Left renal pelvis (tissue), 4 donors: ENCODE measurements around the gene TSHZ2. TPM values are rescaled to one million over a fixed set of nuclear protein-coding genes. Genes with fewer than 3 reads are reported as not detected.
A peak's percentile ranks its signal among the peaks of the same experiment; 100 is the strongest.

Experiments used
- DNase-seq, 4 donors: peaks; one replicate each; pipeline ENCODE4 v3.0.0-alpha.2; 2013; ENCODE audit warnings: low read depth in 4 of 4, low spot score in 3 of 4
- polyA plus RNA-seq, 4 donors: library from polyadenylated mRNA; unstranded; fragments of 120-200 nt; gene quantifications; one replicate each; pipeline ENCODE4 v1.2.1, GENCODE V29; 2013; ENCODE audit not compliant: insufficient read length in 4 of 4

TSHZ2 gene, protein sequence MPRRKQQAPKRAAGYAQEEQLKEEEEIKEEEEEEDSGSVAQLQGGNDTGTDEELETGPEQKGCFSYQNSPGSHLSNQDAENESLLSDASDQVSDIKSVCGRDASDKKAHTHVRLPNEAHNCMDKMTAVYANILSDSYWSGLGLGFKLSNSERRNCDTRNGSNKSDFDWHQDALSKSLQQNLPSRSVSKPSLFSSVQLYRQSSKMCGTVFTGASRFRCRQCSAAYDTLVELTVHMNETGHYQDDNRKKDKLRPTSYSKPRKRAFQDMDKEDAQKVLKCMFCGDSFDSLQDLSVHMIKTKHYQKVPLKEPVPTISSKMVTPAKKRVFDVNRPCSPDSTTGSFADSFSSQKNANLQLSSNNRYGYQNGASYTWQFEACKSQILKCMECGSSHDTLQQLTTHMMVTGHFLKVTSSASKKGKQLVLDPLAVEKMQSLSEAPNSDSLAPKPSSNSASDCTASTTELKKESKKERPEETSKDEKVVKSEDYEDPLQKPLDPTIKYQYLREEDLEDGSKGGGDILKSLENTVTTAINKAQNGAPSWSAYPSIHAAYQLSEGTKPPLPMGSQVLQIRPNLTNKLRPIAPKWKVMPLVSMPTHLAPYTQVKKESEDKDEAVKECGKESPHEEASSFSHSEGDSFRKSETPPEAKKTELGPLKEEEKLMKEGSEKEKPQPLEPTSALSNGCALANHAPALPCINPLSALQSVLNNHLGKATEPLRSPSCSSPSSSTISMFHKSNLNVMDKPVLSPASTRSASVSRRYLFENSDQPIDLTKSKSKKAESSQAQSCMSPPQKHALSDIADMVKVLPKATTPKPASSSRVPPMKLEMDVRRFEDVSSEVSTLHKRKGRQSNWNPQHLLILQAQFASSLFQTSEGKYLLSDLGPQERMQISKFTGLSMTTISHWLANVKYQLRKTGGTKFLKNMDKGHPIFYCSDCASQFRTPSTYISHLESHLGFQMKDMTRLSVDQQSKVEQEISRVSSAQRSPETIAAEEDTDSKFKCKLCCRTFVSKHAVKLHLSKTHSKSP (N-terminal part only)
- 10 to 100 TPM; 11.8 to 23.4 (median 14.1) TPM for polyA plus RNA-seq

DNA sequence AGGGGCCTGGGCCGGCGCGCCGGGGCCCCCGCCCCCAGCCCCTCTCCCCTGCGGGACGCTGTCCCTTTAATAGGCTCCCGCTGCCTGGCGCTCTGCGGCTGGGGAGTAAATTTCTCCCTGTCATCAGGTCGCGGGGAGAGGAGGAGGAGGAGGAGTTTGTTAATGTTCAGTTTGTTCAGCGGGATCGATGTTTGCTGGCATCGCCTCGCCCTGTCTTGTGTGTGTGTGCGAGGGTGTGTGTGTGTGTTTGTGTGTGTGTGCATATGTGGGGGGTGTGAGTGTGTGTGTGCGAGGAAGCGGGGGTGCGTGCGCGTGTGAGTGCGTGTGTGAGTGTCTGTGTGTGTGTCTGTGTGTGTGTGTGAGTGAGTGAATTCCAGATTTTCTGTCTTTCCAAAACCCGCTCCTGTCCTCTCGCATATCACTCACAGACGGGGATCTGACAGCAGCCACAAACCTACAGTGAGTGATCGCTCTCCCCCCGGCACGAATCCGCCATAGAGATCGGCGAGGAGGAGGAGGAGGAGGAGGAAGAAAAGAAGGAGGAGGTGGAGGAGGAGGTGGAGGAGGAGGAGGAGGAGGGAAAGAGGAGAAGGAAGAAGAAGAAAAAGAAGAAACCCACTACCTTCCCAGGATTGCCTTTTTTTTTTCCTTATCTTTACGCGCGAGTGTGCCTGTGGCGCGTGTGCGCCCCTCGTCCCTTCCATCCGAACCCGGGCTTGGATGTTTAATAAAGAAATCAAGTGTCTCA lies at the start of gene TSHZ2:
Gene TSHZ2, plus strand, starts transcription at position 169 of the 748 bp plus-strand sequence. CDS start 936 bp downstream, outside the sequence.
- peak in 2 of 4 donors; percentile 55 to 80 for DNase-seq

DNA sequence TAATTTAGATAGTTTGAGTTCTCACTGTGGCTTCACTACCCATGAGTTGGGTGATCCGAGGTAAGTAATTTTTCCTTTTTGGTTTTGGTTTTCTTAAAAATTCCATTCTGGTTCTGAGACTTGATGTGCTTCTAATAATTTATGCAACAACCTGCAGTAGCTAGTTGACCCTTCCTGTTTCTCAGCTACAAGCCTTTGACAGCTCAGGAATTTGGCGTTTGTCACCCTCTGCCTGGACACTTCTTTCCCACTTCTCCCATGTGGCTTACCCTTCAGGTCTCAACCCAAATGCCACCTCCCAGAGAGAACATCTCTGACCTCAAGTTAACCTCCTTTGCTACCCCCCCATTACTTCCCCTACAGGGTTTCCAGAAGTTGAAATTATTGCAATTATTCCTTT lies 49.7 kb upstream of the TSHZ2 start:
- no peak for DNase-seq

DNA sequence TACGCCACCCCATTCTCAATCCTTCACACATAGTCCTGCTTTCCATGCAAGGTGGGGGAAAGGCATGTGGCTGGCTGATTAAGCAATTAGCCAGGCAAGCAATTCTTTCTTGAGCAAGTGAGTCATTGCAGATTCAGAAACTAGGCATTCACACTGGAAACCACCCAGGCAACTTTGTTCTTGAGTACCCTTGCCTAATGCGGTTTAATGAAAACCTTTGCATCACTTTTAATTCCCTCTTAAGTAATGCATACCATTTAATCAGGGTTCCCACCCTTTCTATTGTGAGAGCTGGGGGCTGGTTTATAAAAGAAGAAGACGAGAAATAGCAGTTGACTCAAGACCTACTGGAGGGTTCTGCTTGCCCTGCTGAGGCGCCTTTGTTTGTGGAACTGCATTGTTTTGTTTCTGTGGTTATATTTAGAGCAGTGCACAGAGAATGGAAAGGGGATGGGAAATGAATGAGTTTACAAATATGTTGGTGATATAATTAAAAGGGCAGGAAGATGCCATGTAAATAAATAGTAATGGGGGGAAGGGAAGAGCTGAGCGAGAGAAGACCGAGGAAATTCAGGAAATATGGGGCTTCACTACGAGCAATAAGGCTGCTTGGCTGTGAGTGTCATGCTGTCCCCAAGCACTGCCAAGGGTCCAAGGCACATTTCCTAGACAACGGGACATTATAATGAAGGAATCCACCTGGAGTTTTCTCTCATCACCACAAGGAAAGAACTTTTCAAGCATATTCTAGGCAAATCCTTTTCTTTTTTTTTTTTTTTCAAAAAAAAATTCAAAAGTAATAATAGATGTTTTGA lies 48.8 kb upstream of the TSHZ2 start:
- DNase-seq: no peak

DNA sequence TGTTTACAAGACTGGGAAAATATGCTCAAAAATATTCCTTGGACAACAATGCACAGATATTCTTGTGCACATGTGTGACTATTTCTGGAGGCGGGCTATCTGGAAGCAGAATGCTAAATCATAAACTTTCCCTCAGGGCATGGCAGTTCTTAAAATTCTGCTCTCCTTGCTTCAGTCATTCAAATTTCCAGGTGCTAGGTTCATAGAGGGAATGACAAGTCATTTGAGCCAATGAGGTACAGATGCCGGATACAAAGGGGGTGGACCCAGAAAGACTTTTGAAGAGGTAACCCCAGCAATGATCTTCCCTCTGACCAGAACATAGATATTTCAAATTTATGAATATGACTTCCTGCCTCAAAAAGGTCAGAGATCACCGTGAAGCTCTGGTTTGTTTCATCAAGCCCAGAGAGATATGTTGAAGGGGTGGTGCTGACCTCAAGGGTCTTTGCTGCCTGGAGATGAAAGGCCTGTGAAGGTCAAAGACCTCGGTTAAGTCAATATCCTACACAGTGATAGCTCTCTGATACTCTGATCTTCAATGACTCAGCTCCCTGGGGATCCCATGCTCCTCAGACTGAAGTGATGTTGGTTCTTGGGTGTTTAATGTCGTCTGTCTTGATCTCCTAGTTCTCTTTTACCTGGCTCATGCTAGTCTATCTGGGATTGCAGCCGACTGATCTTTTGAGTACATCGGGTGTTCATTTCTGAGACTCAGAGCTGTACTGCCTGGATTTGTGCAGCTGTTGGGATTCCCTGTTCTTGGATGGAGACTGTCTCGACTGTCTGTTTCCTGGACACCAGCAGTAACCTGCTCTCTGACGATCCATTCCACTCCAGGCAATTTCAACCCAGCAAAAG lies 47.5 kb upstream of the TSHZ2 start:
- DNase-seq: no peak

DNA sequence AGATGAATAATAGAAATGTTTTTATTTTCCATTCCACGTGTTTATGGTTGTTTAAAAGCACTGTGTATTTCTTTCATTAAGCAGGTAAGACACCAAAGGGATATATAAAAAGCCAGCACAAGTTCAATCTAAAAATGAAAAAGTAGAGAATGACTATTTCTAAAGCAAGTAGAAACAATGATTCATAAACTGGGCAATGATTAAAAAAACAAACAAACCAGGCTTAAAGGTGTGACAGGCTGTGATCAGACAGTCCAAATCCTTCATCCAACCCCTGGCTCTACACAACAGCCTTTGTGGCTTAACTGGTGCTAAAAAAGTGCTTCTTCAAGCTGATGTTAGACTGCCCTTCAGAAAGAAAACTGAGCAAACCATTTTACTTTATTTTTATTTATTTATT lies 45.7 kb upstream of the TSHZ2 start:
- no peak for DNase-seq

DNA sequence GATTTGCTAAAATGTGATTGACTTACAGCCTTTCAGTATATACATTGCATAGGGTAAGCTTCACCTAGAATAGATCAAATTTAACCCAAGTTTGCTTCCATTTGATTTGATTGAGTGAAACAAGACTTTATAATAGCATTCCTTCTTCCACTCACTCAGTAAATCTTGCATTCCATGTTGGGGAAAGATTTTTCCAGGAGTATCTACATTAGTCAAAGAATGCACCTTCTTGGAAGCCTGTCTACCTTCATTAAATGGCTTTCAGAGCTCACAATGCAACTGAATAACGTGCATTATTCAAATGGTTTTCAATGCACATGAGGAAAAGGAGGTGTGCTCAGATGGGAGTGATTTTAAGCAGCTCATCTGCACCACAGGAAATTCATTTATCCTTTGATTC lies 38.3 kb upstream of the TSHZ2 start:
- no peak for DNase-seq

DNA sequence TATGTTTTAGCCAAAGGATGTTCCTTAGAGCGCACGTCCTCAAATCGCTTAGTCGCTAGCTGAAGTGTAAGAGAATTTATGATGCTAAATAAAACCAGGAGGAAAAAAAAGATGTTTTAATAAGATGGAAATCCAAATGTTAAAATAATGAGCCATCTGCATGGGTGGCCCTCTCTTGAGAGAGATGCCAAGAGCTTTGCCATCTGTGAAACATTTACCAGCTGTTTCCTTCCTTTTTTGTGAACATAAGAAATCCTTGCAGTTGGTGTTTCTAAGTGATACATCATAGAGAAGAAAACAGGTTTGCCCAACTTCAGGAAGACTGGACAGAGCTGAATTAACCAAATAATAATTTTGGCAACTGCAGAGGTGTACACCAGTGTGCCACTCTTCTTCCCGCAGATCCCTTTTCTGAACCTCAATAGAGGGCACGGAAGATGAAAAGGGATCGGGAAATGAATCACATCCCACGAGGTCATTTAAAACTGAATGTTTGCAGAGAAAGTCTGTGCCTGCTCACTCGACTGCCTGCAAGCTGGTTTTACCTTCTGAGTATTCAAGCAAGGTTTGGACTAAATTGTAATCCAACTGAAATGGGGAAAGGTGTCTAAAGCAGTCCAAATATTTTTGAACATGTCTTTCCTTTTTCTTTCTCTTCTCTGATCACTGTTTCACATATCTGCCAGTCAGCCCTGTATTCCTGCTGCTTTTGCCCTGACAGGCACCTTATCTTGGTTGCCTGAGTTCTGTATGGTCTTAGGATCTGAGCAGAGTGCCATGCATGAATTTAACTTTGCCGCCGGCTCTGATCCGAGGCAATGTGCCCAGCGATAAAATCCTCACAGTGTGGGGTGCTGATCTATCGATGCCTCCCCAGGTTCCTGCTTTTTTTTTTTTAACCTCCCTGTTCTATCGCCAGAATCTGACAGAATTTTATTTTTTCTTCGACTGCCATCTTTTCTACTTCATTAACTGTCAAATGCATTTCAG lies 35.5 kb upstream of the TSHZ2 start:
- no peak for DNase-seq

DNA sequence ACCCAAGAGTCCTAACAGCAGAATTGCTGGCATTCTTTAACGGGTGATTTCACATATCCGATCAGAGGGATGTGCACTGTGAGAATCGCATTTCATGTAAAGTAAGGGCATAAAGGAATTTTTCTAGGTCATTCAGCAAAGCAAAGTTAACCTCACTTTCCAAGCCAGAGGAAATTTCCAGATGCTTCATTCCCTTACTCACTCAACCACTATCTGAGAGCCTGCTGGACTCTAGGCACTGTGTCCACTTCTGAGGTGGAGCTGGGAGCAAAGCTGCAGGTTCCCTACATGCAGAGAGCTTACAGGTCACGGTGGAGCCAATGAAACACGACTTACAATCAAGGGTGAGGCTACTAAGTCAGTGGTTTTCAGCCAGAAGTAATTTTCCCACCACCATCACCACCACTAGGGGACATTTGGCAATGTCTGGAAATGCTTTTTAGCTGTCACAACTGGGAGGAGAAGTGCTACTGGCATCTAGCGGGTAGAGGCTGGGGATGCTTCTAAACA lies 34.5 kb upstream of the TSHZ2 start:
- DNase-seq: no peak

DNA sequence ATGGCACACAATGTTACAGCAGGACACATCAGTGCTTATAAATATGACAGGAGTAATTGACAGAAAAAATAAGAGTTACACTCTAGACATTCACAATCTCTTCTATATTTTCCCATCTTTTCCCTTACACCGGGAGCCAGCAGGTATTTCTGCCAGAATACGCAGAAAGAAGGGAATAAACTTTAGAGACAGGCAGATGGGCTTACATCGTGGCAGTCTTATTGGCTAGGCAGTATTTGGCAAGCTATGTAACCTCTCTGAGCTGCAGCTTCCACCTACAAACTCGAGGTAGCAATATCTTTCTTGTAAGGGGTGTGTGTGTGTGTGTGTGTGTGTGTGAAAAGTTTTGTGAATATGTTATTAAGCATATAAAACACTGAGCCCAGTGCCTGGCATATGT lies 33.0 kb upstream of the TSHZ2 start:
- DNase-seq: no peak

DNA sequence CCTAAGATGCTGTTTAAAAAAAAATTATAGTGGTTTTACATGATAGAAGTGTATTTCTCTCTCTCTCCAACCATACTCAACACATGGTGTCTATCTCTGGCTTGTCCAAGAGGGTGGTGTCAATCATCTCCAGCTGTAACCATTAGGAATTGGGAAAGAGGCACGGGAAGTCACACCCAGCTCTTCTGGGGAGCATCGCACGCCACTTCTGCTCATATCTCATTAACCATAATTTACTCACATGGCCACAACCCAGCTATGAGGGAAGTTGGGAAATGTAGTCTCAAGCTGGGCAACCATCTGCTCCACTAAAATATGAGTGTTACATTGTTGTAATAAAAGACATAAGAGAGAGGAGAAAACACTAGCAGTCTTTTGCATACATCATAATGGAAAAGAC lies 30.4 kb upstream of the TSHZ2 start:
- DNase-seq: no peak

DNA sequence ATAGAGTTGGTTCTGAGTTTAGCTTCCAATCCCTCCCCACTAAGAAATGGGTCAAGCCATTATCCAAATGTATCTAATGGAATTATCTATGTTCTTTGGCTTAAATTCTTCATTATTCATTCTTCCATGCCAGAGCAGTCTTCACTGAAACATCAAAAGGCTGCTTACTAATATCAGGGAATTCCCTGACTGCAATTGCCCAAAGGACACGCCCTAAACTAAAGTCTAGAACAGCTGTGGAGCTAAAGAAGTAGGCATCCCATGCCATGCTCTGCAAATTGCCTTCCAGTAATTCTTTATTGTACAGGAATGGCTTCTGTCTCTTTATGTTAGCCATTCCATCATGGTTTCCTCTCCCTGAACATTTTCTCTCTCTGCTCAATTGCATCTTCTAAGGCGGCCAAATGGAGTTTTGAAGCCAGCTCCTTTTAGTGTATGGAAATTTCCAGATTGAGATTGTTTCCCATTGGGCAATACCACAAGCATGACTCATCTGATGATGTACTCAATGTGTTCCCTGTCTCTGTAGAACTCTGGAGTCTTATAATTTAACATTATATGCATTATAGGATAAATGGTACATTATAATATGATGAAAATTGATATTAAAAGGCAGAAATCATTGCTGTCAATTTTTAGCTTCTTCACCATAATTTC lies 28.8 kb upstream of the TSHZ2 start:
- DNase-seq: no peak

DNA sequence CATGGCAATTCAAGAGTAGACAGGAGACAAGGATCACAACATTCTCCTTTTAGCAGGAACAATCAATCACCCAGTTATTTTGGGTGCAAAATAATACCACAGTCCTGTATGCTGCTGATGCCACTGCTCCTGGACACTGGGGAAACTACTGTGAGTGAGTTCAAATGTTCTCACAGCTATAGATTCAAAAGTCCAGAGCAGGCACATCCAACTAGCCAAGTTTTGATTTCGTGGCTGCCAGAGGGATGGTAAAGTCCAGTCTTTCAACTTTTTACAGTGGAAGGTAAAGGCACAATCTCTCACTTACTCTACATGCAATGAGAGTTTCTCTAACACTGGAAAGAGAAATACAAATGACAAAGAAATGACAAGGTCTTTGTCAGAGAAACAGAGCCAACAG lies 26.9 kb upstream of the TSHZ2 start:
- DNase-seq: no peak

DNA sequence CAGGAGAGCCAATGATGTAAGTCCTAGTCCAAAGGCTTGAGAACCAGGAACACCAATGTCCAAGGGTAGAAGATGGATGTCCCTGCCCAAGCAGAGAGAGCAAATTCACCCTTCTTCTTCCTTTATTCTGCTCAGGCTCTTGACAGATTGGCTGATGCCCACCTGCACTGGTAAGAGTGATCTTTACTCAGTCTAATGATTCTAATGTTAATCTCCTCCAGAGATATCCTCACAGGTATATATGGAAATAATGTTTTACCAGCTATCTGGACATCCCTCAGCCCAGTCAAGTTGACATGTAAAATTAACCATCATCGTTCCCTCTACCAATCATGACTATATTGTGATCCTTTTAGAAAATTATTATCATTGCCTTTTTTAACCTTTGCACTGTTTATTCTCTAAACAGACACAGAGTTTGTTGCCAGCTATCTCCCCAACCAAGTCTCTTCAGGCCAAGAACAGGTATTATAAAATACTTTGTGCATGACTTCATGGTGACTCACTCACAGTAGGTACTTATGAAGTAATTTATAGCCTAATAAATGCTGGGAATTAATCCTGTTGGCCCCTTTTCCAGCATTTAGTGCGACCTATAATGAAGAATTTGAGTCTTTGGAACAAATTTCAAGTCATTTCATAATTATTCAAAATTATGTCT lies 26.2 kb upstream of the TSHZ2 start:
- DNase-seq: no peak

DNA sequence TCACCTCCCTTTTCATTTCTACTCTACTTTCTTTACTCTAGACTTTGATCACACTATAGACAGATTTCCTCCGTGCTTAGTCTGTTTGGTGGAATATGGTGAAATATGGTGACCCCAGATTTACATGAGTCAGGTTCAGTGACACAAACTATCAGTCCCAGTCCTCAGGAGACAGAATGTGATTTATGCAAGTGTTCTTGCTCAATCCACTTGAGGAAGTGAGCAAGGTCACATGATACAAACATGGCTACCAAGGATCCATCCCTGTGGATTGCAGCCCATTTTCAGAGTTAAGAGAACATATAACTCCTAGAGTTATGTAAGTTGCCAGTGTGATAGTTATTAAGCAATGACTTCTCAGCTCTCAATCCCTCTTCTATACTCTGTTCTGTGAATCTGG lies 23.7 kb upstream of the TSHZ2 start:
- DNase-seq: no peak

DNA sequence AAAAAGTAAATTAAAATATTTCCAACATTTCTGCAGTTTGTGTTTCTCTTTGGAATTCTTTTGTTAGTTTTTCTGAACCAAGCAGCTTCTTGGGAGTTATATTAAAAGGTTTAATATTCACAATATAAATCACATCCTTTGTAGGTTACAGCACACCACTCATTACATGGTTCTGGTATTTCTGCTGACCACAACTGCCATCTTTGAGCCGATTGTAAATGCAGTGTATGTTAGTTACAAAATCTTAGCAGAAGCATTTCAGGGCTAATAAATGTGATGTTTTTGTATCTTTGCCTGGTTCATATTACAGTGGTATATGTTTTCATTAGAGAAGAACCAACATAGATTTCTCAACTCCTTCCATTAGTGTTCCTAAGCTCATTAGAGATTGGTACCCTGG lies 19.1 kb upstream of the TSHZ2 start:
- no peak for DNase-seq

DNA sequence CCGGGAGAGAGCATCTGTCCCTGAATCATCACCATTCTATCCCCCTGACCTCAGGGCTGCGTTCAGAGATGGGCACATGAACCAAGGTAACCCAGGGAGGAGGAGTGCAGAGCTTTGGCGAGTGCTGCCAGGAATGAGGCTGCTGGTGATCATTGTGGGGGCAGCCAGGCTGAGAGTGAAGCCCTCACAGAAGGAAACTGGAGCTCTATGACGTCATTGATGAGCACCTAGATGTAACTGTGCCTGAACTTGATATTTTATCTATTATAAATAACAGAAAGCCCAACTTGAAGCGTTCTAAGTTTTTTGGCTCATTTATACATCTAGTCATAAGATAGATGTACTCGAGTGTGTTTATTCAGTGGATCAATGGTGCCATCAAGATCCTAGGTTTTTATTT lies 17.3 kb upstream of the TSHZ2 start:
- no peak for DNase-seq
